Measurements from ENCODE around the gene SH3PXD2A.

Gene SH3PXD2A

DNA sequence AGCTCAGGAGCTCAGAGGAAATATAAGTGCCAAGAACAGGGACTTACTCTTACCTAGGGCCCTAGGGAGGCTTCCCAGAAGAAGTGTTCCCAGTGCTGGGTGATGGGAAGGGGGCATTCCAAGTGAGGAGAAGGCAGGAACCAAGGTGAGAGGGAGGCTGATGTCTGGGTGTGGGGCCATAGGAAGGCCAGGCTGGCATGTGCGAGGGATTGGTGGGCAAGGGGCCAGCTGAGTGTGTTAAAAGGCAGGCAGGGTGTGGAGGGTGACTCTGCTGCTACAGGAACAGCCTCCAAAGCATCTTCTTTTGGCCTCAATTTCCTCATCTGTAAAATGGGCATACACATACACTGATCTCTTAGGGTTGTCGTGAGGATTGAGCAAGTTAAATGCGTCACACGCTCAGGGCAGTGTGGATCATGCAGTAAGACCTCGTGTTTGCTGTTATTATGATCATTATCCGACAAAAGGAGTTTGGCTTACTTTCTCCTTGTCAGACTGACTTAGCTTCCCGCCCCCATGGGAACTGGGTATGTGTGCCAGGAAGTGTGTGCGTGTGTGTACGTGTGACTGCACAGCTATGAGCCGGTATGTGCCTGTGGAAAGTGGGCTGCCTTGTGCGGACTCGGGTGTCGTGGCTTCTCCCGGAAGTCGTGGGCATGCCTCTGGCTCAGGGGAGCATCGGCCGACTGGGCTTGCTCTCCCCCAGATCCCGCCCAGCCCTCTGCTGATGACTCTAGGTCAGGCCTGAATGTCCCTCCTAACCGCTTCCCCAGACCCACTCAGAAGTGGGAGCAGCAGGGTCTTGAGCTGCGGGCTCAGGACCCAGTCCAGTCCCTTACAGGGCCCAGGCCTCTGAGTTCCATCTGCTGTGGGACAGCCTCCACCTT is 302.3 kb downstream of the SH3PXD2A start:
- DNase-seq = no peak

DNA sequence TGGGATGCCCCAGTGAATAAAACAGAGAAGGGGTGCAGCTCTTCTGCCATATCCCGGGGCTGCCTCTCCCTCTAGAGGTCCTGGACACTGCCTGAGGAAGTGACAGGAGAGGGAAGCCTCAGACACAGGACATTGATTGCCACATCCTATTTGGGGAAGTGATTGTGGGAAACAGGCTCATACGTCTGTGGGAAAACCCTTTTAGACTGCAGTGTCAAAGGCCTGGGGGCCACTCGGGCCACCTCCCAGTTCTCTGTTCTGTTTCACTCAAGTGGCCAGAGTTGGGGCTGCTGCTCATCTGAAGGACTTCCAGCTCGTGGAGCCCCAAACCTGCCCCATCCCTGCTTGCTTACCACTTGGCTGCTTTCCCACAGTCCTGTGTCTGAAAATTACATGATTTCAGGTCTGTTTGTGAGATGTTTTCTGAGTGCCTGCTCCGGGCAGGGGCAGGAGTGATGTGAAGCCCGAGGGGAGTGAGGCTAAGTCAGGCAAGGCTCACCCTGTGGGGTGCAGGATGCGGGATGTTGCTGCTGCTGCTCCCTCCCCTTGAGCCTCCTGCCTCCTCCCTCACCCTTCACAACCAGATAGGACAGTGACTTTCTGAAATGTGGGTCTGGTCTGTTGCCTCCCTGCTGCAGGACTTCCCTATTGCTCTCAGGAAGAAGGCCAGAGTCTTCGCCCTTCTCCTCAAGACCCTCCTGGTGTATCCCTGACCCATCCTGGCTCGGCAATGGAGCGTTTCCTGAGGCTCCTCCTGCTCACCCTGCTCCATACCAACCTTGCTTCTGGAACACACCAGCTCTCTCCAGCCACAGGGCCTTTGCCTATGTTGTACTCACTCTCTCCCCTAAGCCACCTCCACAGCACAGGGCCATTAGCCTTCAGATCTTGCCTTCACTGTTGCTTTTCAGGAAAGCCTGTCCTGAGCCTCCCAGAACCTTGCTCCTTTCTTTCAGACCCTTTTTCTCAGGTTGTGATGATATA is 303.5 kb downstream of the SH3PXD2A start:
- no peak for DNase-seq

DNA sequence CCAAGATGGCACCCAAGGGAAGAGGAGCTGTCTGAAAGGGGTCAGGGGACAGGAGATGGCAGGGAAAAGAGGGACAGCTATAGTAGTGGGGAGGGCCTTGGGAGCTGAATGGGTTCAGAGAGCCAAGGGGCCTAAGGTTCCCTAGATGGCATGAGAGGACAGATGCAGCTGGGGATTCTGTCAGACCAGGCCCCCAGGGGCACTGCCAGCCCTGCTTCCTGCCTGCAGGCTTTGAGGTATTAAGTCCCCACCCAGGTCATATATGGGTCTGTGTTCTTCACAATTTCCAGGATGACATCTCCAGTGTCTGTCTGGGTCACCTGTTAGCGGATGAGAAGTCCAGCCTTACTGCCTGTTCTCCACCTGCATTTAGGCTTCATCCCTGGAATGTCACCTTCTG is 305.1 kb downstream of the SH3PXD2A start:
- no peak for DNase-seq

DNA sequence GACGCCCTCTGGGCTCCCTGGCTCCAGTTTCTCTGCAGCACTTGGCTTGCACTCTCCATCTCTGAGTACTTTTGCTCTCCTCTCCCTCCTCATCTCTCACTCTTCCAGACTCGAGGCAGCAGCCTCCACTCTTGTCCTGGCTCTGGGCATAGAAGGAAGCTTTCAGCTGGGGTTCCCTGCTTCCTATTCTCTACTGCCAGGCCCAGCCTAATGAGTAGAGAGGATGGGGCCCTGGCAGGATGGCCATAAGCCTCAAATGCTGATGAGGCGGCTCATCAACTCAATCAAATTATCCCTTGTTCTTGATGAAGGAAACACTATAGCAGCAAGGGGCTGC is 306.1 kb downstream of the SH3PXD2A start:
- no peak for DNase-seq

DNA sequence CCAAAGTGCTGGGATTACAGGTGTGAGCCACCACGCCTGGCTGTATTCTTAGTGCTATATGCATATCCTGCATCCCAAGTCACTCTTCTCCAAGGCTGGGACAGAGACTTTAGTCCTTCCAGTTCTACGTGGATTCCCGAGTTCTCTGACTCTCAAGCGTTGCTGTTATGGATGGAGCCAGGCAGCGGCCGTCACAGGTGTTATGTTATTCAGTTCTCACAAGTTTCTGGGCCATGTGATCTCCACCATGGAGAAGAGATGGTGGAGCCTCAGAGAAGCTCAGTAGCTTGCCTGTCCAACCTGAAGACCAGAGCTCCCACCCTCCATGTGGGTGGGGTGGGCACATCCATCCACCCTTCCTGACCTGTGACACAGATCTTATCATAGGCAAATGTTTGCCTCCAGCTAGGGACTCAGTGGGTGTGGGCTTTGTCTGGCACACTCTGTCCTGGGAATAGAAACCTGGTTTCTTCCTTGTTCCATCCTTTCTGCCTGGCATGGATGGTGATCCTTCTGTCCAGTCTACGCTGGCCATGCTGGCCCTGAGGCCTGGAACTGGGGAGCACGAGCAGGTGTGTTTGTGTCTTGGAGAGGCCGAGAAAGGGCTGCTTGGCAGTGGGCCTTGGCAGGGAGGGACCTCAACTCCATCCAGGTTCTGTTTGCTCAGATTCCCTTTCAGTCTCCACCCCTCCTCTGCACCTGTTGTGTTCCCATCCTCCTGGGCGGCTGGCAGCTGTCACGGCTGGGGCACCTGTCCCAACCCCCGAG is 306.6 kb downstream of the SH3PXD2A start:
- DNase-seq = no peak

DNA sequence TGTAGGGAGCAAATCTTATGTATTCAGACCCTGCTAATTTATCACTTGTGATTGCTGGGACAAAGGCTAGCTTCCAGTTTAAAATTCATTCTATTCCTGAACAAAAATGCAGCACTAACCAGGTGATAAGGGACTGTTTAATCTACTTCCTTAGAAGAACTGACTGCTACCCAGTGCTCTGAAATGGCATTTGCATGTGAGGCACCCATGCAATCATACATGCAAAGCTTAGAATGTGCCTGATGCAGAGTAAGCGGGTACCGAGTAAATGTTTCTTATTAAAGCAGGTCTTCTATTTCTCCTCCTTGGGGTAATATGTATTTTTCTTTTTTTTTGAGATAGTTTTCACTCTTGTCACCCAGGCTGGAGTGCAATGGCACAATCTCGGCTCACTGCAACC is 307.4 kb downstream of the SH3PXD2A start:
- no peak for DNase-seq

DNA sequence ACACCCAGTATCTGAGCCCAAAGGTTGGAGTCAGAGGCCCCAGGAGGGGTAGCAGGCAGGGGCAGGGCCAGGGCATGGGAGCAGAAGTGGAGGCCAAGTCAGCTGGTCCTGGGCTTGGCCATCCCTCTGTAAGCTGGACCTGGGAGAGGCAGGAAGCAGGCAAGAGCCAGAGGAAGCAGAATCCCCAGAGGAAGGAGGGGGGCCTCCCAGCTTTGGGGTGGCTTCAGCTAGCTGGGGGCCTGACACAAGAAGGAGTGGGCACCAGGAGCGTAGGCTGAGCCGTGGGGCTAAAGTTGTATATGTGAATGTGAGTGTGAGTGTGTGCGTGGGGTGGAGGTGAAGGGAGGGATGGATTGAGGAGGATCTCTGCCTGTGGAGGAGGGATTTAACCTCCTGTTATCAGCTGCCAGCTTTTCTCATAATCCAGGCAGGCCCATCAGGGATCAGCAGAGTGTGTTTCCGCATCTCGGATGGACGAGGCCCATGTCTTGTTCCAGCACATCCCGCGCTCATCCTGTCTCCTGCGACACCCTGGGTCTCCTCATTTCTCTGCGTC is 307.9 kb downstream of the SH3PXD2A start:
- no peak for DNase-seq

DNA sequence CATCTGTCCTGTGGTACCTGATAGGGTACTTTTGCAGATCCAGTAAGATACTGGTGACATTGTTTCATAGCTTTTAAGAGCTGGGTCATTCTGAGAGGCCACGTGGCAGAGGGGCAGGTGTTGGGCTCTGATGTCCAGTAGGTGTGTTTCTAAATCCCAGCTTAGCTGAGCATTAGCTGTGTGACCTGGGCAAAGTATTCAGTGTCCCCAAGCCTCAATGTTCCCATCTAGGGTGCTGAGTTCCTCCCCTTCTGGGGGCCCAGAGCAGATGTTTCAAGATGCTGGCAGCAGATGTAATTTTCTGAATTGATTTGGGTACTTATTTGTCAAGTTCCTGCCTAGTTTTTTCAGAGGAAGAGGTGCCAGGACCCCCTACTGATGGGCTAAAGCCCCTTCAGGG is 309.0 kb downstream of the SH3PXD2A start:
- DNase-seq = no peak

DNA sequence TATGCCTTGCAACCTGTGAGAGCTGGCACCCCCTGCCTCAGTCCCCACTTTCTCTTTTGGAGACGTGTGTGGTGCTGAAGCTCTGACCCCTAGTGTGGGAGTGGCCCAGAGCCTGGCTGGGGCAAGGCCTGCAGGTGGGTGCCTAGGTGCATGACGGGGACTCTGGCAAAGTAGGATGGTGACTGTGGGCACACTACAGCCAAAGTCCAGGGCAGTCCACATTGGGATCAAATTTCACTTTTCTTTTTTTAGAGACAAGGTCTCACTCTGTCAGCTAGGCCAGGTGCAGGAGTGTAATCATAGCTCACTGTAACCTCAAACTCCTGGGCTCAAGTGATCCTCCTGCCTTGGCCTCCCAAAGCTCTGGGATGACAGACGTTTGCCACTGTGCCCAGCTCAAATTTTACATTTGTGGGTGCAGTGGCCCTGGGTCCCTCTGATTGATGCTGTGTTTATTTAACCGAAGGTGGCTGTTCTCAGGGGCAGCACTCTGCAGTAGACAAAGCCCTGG is 309.6 kb downstream of the SH3PXD2A start:
- DNase-seq = no peak

DNA sequence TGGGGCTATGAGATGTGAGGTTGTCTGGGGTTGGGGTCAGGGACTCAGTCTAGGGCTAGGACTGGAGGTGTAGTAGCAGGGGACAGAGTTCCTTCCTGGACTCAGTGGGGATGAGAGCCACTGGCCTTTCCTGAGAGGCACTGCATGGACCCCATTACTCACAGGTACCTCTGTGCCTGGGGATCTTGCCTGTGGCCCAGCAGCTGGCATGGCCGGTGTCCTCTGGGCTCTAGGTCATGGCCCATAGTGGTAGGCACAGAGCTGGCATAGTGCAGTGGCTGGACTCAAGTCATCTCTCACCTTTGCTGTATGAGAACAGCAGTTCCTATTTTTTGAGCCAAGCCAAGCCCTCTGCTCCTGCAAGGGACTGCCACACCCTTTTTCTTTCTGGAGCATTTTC is 310.0 kb downstream of the SH3PXD2A start:
- DNase-seq = no peak

DNA sequence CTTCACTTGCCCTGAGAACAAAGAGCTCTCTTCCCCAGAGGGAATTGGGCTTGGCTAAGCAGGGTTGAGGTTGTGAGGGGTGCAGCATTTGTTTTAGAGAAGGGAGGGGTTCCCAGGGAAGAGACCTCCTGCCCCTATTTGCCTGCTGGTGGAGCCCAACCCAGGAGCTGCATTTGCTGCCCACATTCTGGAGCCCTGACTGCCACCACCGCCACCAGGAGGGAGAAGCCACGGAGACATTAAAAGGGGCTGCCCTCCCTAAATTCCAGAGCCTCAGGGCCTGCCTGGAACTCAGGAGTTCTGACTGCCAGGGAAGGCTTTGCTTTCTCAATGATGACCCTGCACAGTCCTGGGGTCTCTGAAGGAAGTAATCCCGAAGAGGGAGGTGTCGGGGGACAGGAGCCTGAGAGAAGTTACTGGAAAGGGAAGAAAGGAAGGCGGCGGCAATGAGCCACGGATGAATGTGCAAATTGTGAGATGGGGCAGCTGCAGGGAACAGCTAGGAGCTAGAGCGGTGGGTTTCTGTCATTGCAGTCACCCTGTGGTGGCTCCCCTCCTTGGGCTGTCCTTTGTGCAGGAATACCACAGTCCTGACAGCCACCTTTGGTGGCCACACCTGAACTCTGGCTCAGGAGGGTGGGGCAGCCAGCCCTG is 310.6 kb downstream of the SH3PXD2A start:
- no peak for DNase-seq
